Stomach (tissue), 4 donors: Measurements from ENCODE around the gene LCE2A.

Experiments used
- POLR2A ChIP-seq, 4 donors: fragments of 450-650 bp; IDR thresholded peaks; one replicate each; pipeline ENCODE4 v1.6.1; 2016; ENCODE audit warnings: antibody characterized with exemption in 4 of 4, control low read depth in 2 of 4, mild to moderate bottlenecking in 1 of 4, moderate library complexity in 1 of 4
- TF ChIP-seq, protein P1 (sequence below), 7 experiments: fragments of 450-650 bp in 4 of 7; fragments of 200-600 bp in 3 of 7; sonication (generic) in 3 of 7; IDR thresholded peaks; one replicate each; pipeline ENCODE4 v1.5.1; 2016 to 2019; ENCODE audit warnings: antibody characterized with exemption in 7 of 7, control low read depth in 2 of 7, mild to moderate bottlenecking in 1 of 7

DNA sequence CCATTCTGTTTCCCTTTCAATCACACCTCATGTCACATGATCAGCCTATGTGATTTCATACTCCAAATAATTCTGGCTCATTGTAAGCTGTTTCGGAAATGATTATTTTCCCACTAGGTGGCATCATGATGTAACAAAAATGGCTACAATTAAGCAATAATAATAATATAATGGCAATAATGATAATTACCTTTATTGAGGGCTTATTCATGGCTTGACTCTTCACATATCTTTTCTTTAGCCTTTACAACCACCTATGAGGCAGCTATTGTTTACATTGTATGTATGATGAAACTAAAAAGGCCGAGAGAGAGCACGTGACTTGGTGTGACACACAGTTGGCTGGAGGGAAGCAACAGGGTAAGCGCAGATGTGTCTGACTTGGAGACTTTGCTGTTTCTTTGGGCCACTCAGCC lies 47.2 kb downstream of the LCE2A start:
- TF ChIP-seq, protein P1, sequence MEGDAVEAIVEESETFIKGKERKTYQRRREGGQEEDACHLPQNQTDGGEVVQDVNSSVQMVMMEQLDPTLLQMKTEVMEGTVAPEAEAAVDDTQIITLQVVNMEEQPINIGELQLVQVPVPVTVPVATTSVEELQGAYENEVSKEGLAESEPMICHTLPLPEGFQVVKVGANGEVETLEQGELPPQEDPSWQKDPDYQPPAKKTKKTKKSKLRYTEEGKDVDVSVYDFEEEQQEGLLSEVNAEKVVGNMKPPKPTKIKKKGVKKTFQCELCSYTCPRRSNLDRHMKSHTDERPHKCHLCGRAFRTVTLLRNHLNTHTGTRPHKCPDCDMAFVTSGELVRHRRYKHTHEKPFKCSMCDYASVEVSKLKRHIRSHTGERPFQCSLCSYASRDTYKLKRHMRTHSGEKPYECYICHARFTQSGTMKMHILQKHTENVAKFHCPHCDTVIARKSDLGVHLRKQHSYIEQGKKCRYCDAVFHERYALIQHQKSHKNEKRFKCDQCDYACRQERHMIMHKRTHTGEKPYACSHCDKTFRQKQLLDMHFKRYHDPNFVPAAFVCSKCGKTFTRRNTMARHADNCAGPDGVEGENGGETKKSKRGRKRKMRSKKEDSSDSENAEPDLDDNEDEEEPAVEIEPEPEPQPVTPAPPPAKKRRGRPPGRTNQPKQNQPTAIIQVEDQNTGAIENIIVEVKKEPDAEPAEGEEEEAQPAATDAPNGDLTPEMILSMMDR (IDR thresholded peaks at IDR 0.05) = no peak
- TF ChIP-seq POLR2A (IDR thresholded peaks at IDR 0.05) = no peak
